ENCODE data around the gene RAD1.

- TF ChIP-seq SPI1 (IDR thresholded peaks at IDR 0.05; ENCODE audit: low read depth, low read length) (no peak), POLR2AphosphoS5 (IDR thresholded peaks at IDR 0.05; ENCODE audit: low read depth, low read length) (no peak)
These were observed 16.2 kb downstream of the RAD1 start for GRCh38 chr5:34899066-34899465.

All from GM12891 (cell line).